Brain microvascular endothelial cell (primary cell): Measurements from ENCODE around the gene SERGEF.

Source experiments
- DNase-seq: peaks from one replicate; pipeline ENCODE4 v3.0.0-alpha.2; 2020
- H3K27ac ChIP-seq: fragments of 250-450 bp; sonication (Bioruptor Pico); 2 replicates; pipeline ENCODE4 v1.5.1; 2020; ENCODE audit warnings: mild to moderate bottlenecking, moderate library complexity
- H3K27me3 ChIP-seq: fragments of 250-450 bp; sonication (Bioruptor Pico); replicated peaks from 2 replicates; pipeline ENCODE4 v1.5.1; 2020; ENCODE audit warnings: mild to moderate bottlenecking
- H3K36me3 ChIP-seq: fragments of 250-450 bp; sonication (Bioruptor Pico); replicated peaks from 2 replicates; pipeline ENCODE4 v1.5.1; 2020; ENCODE audit warnings: mild to moderate bottlenecking
- H3K4me3 ChIP-seq: 2 replicates; pipeline ENCODE4 v1.5.1; 2011; ENCODE audit warnings: low read depth, mild to moderate bottlenecking, control low read depth, low read length, moderate library complexity
- CTCF ChIP-seq: IDR thresholded peaks from 2 replicates; pipeline ENCODE4 v1.5.1; 2011; ENCODE audit warnings: low read depth, mild to moderate bottlenecking, moderate library complexity, low read length, control low read depth, inconsistent platforms; ENCODE audit errors: missing control alignments
- in situ Hi-C: cut with HindIII; loops from 2 replicates; pipeline ENCODE4 v1.10.0; 2017; ENCODE audit warnings: low sequenced_read_pairs, low pct_ligation_motif_present

SERGEF gene

GRCh38 chr11:17777738-17778091 is 235.1 kb downstream of the SERGEF start:
- no peak for TF ChIP-seq CTCF
- H3K27me3 ChIP-seq: no peaks in the 10 kb centered on the region
- H3K27ac ChIP-seq: no peak overlapping the region
- in situ Hi-C loops: no loop called here
- H3K4me3 ChIP-seq: no peak overlapping the region
- DNase-seq: no peak
- no peaks in the 10 kb centered on the region for H3K36me3 ChIP-seq

DNA sequence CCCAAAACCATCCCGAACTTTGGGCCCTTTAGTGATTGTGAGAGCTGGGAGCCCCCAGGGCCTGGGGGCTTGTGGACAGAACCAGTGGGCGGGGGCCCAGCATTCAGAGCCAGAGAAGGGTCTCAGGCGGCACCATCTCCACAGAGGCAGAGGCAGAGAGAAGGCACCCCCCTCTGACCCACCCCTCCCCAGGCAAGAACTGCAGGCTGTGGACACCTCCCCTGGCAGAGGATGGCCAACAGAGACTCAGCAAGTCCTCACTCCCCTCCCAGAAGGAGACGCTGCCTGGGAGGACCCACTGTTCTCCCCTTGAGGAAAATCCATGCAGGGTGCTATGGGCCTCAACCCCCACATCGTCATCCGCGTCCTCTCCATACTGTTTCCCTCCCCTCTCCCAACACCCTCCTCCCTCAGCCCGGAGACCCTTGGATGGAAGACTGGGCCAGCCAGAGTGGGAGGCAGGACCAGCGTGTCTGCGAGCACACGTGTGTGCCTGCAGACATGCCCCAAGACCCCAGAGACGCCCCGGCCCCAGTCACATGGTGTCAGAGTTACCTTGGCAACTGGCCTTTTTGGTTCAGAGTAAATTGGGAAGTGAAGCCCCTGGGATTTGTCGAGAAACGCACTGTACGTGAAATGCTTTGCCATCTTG is 235.6 kb downstream of the SERGEF start:
- Histone ChIP-seq H3K4me3 (no peak overlapping the region), H3K27ac (no peak overlapping the region), H3K27me3 (no peaks in the 10 kb centered on the region), H3K36me3 (no peaks in the 10 kb centered on the region)
- TF ChIP-seq CTCF: no peak
- DNase-seq: no peak
- in situ Hi-C loops: no loop called here

GRCh38 chr11:17776212-17776875 is 236.5 kb downstream of the SERGEF start:
- TF ChIP-seq CTCF: no peak
- in situ Hi-C loops: no loop called here
- Histone ChIP-seq H3K4me3 (no peak overlapping the region), H3K27ac (no peak overlapping the region), H3K36me3 (no peaks in the 10 kb centered on the region), H3K27me3 (no peaks in the 10 kb centered on the region)
- DNase-seq: no peak

- Histone ChIP-seq H3K27ac (no peak overlapping the region), H3K4me3 (no peak overlapping the region), H3K36me3 (no peaks in the 10 kb centered on the region), H3K27me3 (no peaks in the 10 kb centered on the region)
- DNase-seq: no peak
- in situ Hi-C loops: no loop called here
- TF ChIP-seq CTCF: no peak
Measured at GRCh38 chr11:17775507-17776211, 237.2 kb downstream of the SERGEF start.

GRCh38 chr11:17775035-17775348 is 237.9 kb downstream of the SERGEF start:
- H3K27me3 ChIP-seq: no peaks in the 10 kb centered on the region

More at GRCh38 chr11:17775035-17775348, 237.9 kb downstream of the SERGEF start:
- Histone ChIP-seq H3K36me3 (no peaks in the 10 kb centered on the region), H3K27ac (no peak overlapping the region), H3K4me3 (no peak overlapping the region)
- in situ Hi-C loops: no loop called here
- TF ChIP-seq CTCF: no peak
- no peak for DNase-seq
